GM18499 (cell line): ENCODE data around the gene TMEM140.
"Not testable (repeated sequence)": the region's sequence is repeated elsewhere in the genome, so short reads cannot be mapped to it uniquely, and the experiment has no call there.

Source experiments
- ATAC-seq: cut with Tn5 transposase; IDR thresholded peaks from one replicate; pipeline ENCODE4 v1.9.1; 2021; ENCODE audit warnings: moderate number of reproducible peaks; ENCODE audit not compliant: insufficient read depth, unreplicated experiment

Gene TMEM140

GRCh38 chr7:135147899-135148721 lies at the start of gene TMEM140:
TMEM140 (plus strand) TSS chr7:135148072; CDS start chr7:135164442, 16,370 bp downstream.
- ATAC-seq: peak; percentile 52

- ATAC-seq: no peak
Measured at GRCh38 chr7:135098391-135098790, 49.5 kb upstream of the TMEM140 start.

GRCh38 chr7:135100856-135101255 lies 47.0 kb upstream of the TMEM140 start:
- no peak for ATAC-seq

GRCh38 chr7:135102372-135102771 lies 45.5 kb upstream of the TMEM140 start:
- peak; percentile 69 for ATAC-seq

GRCh38 chr7:135109562-135109961 lies 38.3 kb upstream of the TMEM140 start:
- ATAC-seq: no peak

GRCh38 chr7:135109976-135110375 lies 37.9 kb upstream of the TMEM140 start:
- no peak for ATAC-seq

- ATAC-seq: no peak
Measured at GRCh38 chr7:135111379-135111778, 36.5 kb upstream of the TMEM140 start.

GRCh38 chr7:135114622-135115021 lies 33.2 kb upstream of the TMEM140 start:
- no peak for ATAC-seq

- ATAC-seq: no peak
Measured at GRCh38 chr7:135117096-135117495, 30.8 kb upstream of the TMEM140 start.

- ATAC-seq: no peak
Measured at GRCh38 chr7:135121868-135122267, 26.0 kb upstream of the TMEM140 start.

GRCh38 chr7:135124631-135125030 lies 23.2 kb upstream of the TMEM140 start:
- not testable (repeated sequence) for ATAC-seq

GRCh38 chr7:135128931-135129330 lies 18.9 kb upstream of the TMEM140 start:
- no peak for ATAC-seq

GRCh38 chr7:135129579-135129978 lies 18.3 kb upstream of the TMEM140 start:
- ATAC-seq: no peak

- ATAC-seq: no peak
Measured at GRCh38 chr7:135143885-135144668, 3.8 kb upstream of the TMEM140 start.

- ATAC-seq: no peak
Measured at GRCh38 chr7:135147341-135147898, 452 bp upstream of the TMEM140 start.

GRCh38 chr7:135150072-135150782 lies 2.4 kb downstream of the TMEM140 start:
- no peak for ATAC-seq

GRCh38 chr7:135151132-135151531 lies 3.3 kb downstream of the TMEM140 start:
- no peak for ATAC-seq

- ATAC-seq: no peak
Measured at GRCh38 chr7:135151533-135151932, 3.7 kb downstream of the TMEM140 start.

- no peak for ATAC-seq
Measured at GRCh38 chr7:135152442-135152841, 4.6 kb downstream of the TMEM140 start.

GRCh38 chr7:135154734-135155133 lies 6.9 kb downstream of the TMEM140 start:
- ATAC-seq: no peak
